GM10847 (cell line): Measurements from ENCODE around the gene S100A8.

Experiments
- POLR2A ChIP-seq: IDR thresholded peaks from 2 replicates; pipeline ENCODE4 v1.6.1; 2011; ENCODE audit not compliant: insufficient read length; ENCODE audit errors: extremely low read depth

Gene S100A8

DNA sequence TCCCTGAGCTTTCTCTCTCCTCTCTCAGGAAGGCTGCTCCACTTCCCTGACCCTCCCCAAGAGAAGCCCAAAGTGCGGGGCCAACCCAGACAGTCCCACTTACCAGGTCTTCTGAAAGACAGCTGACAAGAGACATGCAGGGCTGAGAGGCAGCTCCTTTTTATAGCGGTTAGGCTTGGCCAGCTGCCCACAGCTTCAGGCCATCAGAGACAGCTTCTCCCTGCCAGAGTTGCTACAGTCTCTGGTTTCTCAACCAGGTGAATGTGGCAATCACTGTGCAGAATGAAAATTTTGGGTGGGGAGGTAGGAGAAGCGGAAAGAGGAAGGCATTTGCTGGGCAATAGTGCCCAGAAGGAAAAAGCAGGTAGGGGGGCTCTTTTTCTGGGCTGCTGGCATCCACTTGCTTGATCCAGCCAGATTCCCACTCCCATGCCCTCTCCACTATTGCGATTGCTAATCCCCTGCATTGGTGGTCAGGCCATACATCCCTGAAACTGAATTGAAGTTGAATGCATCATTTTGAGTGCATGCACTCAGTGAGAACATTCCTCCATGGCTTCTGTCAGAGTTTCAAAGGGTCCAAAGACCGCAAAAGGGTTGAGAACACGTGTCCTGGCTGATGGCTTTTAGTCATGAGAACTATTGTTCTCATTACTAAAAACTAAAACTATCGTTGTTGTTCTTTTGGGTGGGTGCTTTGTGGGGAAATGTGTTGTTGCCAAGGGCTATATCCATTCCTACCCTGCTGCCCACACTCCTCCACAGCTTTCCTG, at the start of gene S100A8:
S100A8 (minus strand) TSS at position 136 of the 773 bp plus-strand sequence. CDS start 538 bp downstream, outside the sequence.
- TF ChIP-seq POLR2A = no peak

DNA sequence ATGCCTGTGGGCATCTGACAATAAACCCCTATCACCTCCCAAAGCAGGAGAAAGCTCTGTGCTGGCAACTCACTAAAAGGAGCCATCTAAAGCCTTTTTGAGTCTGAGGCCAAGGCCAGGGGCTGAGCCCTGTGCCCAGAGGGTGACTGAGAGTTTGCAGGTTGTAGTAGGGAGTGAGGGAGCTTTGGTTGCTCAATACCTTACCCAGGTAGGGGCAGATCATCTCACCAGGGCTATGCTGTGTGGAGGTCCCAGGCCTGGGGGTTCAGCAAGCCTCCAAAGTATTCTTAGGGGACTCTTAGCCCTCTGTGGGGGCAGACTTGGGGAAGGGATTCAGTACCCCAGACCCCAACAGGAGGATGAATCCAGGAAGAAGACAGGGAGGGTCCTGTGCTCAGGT, 48.4 kb upstream of the S100A8 start:
- TF ChIP-seq POLR2A = no peak

DNA sequence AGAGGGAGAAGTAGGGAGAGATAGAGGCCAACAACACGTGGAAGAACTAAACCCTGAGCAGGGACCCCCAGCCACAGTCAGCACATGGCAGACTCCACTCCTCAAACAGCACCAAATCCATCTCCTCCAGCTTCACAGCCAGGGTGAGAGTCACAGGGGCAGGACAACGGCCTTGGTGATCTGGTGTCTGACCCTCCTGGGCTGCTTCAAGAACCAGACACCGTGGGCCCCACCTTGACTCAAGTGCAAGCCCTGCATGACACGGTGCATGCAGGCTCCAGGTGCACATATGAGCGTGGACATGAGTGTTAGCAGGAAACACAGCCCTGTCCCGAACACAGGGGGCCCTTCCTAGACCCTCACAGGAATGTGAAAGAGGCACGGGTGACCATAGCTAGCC, 47.7 kb upstream of the S100A8 start:
- TF ChIP-seq POLR2A = no peak

DNA sequence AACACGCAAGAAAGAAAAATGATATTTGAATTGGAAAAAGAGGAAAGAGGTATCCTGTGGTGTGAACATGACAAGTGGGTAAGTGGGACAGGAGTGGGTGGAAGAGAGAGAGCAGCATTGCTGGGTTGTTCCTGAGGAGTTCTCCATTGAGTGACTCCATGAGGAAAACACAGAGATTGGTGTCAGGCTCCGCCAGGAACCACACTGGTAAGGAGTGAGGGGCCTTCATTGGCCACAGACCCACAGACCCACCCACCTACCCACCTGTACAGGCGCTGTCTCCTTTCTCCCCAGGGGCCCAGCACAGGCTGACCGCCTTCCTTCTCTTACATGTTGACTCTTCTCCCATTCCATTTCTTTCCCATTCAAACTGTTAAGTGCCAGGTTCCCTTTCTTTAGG, 46.4 kb upstream of the S100A8 start:
- no peak for TF ChIP-seq POLR2A

DNA sequence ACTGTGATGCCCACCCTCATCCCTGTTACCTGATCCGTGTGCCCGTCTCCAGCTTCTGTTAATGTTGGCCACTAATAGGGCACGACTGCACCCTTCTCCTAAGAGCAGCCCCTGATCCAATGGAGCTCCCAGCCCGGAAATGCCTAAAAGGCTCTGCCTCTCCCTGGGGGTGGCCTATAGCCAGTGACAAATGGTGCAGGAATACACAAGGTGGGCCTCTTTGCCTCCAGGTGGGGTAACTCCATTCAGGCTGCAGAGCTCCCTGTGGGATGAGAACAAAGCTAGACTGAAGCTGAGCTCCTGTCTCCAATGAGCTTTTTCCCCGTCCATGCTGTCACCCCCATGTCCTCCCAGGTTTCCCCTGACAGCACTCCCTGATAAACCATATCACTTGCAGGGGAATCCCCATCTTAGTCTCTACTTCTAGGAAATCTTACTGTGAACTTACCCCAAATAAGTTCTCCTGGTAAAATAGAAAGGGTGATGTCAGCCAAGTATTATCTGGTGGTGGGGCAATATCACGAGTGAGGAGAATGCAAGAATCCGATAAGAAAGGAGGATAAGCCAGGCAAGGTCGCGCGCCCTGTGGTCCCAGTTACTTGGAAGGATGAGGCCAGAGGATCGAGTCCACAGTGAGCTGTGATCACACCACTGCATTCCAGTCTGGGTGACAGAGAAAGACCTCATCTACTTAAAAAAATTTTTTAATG, 44.0 kb upstream of the S100A8 start:
- TF ChIP-seq POLR2A = no peak

DNA sequence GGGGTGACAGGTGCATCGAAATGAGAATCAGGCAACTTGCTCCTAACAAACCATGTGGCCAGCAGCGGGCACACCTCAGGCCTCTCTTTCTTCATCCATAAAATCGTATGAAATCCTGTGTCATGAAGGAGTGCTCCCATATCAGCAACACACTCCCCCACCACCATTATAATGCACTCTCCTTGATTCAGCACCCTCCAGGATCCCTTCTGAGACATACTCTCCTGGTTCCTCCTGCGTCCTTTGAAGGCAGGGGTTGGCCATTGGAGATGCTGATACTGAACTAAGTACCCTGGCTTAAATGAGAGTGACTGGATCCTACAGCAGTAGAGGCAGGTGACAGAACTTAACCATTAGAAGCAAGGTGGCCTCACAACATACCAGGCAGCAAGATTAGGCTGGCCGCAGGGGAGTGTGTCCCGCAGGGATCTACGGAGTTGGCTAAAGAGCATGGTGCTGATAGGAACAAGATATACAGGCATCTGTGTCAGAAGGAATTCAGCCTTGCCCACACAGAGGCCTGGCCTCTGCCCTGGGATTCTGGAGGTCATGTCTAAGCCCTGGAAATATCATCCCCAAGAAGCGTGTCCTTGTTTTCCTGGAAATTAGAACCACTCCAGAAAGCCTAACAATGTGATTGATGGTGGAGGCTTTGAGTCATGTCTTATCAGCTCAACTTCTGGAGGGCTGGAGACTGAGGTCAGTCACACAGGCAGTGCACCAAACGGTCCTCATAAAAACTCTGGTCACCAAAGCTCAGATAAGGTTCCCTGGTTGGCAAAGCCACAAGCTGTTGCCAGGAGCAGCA, 42.2 kb upstream of the S100A8 start:
- TF ChIP-seq POLR2A = no peak

DNA sequence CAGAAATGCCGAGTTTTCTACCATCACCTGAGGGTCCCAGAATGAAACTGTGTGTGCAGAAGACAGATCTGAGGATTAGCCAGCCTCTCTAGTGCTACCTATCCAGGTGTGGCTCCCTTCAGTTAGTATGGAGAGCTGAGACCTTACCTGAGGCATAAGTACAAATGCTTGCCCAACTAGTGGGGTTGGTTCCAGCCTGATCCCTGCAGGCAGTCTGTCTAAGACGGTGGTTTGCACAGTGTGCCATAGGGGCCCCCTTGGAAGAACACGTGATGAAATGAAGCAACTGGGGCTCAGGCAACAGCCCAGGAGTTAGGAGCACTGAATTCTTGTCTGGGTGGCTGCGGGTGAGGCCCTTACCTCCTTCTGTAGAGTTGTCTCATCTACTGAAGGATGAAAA, 41.1 kb upstream of the S100A8 start:
- no peak for TF ChIP-seq POLR2A

DNA sequence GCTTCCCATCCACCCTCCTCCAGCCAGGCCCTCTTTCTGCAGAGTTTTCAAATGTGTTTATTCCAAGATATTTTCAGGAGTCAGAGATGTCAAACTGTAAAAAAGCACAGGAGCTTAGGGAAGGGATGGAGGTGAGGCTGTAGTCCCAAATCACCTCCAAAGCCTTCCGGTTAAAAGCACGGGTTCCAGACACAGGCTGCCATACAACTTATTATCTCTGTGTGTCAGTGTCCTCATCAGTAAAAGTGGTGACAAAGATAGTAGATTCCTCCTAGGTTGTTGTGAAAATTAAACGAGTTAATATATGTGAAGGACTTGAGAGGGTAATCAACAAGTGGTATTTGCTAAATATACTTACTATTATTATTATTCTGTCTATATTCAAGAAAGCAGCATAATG, 40.6 kb upstream of the S100A8 start:
- TF ChIP-seq POLR2A = no peak

DNA sequence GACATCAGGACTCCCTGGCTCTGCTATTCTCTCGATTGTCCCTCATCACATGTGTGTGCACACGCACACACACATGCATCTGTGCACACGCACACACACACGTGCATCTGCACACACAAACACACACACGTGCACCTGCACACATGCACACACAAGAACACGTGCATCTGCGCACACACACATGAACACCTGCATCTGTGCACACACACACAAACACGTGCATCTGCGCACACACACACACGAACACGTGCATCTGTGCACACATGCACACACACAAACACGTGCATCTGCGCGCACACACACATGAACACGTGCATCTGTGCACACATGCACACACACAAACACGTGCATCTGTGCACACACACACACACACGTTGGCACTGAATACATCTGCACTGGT, 40.1 kb upstream of the S100A8 start:
- no peak for TF ChIP-seq POLR2A

DNA sequence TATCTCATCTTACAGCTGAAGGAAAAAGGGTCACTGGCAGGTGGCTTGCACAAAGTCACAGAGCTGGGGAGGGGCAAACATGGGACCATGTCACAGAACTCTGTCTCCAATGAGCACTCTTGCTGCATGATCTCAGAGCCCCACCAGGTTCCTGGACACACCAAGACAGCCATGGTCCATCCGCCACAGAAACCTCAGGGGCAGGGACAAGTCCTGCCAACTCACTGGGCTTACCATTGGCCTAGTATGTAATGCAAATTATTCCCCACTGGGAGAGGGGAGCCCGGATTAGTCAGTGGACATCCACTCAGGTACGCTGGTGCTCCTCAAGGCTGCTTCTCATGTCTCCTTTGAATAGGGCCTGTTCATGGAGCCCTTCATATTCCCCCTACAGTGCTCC, 39.7 kb upstream of the S100A8 start:
- no peak for TF ChIP-seq POLR2A

DNA sequence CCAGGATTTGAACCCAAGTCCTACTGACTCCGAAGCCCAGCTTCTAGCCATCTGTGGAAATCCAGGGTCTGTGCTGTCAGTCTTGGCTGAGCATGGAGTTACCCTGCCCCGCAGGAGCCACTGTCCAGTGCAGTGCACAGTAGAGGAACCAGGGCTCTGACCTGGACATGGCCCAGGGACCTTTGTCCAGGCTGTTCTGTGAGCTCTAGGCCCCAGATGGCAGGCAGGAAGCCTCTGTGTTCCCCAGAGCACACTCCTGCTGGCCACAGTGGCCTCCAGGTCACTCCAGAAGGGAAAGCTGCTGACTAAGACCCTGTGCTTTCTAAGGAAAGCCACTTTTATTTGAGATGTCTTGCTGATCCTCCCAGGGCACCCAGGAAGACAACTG, 39.3 kb upstream of the S100A8 start:
- no peak for TF ChIP-seq POLR2A

DNA sequence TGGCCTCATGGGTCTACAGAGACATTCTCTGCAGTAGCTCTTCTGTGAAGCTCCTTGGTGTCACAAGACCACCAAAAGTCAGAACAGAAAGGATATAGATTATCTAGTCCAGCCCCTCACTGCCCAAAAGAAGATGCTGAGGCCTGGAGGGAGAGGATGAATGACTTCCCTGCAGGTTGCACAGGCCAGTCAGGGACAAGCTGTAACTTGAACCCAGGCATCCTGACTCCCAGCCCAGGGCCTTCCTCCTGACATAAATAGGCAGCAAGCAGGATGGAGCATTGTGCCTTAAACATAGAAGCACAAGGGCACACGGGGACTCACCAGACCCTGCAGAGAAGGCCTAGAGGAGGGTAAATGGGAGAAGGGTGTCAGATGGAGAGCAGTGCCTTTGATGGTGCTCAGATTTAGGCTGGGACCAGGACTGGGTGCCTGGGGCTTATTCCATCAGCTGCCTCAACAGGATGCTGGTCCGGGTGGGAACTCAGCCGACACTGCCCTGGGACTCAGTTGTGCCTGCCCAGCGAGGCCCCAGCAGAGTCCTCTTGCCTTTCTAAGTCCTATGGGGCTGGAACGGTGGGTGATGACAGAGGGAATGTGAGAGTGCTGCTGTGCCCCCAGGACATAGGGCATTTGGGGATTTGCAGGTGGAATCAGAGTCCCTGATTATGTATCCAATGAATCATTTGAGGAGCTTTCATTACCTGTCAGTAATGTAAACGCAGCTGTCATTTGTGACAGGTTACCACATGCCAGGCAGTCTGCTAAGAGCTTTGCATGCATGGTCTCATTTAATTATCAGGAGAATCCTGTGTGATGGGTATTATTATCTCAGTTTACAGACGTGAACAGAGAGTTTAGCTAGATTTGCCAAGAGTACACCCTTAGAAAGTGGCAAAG, 38.6 kb upstream of the S100A8 start:
- no peak for TF ChIP-seq POLR2A

DNA sequence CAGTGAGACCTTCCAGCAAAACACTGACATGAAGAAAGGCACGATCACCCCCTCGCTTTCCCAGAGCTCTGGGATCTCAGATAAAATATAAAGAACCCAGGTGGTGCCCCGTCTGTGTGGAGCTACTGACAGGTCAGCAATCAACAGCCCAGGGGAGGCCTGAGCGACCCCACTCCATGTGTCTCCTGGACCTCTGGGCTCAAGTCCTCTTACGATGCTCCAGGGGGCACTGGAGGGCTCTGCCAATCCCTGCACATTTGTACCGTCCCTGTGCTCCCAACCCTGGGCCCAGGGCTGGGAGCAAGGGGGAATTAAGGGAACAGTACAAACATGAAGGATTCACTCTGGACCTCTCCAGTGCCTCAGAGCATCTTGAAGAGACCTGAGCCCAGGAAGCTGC, 37.9 kb upstream of the S100A8 start:
- TF ChIP-seq POLR2A = no peak

DNA sequence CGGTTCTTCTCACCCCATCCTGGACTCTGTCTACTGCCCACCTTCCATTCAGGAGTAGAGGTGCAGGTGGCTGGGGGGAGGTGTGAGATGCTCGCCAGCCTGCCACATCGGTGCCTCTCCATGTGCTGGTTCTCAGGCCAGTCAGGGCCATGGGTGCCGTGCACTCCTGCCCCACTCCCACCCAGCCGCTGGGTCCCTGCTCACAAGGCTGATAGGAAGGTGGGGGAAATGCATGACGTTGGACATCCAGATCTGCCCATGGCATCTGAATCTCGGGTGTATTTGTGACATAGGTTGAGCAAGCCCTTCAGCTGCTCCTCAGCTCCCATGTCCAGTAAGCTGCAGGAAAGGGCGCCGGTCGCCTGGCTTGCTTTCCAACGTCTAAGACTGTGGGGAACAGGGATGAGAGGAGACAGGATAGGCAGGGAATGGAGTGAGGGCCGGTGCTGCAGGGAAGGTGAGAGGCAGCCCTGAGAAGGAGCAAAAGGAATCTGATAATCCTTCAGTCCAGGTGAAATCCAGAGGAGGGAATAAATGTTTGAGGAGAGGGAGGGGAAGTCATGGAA, 37.3 kb upstream of the S100A8 start:
- no peak for TF ChIP-seq POLR2A
